GM12891 (cell line): ENCODE data around the gene FOXE3.

Source experiments
- POLR2A ChIP-seq: IDR thresholded peaks from 2 replicates; pipeline ENCODE4 v1.6.1; 2011; ENCODE audit warnings: low read depth, low read length, control low read depth
- POLR2AphosphoS5 ChIP-seq: IDR thresholded peaks from 2 replicates; pipeline ENCODE4 v1.6.1; 2011; ENCODE audit warnings: low read depth, low read length, control low read depth
- POU2F2 ChIP-seq: IDR thresholded peaks from 2 replicates; pipeline ENCODE4 v1.6.1; 2011; ENCODE audit warnings: low read depth, mild to moderate bottlenecking, control low read depth, low read length, moderate library complexity

DNA sequence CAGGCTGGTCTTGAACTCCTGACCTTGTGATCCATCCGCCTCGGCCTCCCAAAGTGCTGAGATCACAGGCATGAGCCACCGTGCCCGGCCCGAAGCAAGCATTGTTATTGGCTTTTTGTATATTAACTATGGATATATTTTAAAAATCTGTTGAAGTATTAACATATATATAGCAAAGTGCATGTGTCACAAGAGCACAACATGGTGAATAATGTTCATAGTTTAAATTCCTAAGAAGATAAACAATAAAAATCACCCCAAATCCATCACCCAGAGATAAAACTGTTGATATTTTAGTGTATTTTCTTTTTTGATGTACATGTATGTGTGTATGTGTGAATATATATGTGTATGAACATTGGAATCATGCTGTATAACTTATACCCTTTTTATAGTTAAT is 9.1 kb upstream of the FOXE3 start:
- TF ChIP-seq POLR2AphosphoS5 (no peak), POLR2A (no peak), POU2F2 (no peak)
